Measurements from ENCODE around the gene PNMA8A.

Gene PNMA8A

GRCh38 chr19:46495786-46496099 is 24.4 kb upstream of the PNMA8A start, which contains the start of gene PNMA8B:
PNMA8B (minus strand) TSS chr19:46495867; CDS start chr19:46495465, 402 bp downstream.
- no peak within 1 kb of the TSS for H3K4me3 Mint-ChIP-seq
- no peaks in the 10 kb centered on the region for H3K9me3 Mint-ChIP-seq
- H3K27ac Mint-ChIP-seq: no peak within 1 kb of the TSS
- H3K27me3 Mint-ChIP-seq: peaks cover 50% of the 10 kb centered on the region
- no peaks in the 10 kb centered on the region for H3K36me3 Mint-ChIP-seq (ENCODE audit: low read depth)
- H3K4me1 Mint-ChIP-seq (ENCODE audit: low read depth): peaks cover 8% of the 10 kb centered on the region

GRCh38 chr19:46494941-46495785 is 23.8 kb upstream of the PNMA8A start:
- no peaks in the 10 kb centered on the region for H3K9me3 Mint-ChIP-seq
- H3K4me3 Mint-ChIP-seq: no peak overlapping the region
- H3K27ac Mint-ChIP-seq: no peak overlapping the region
- no peaks in the 10 kb centered on the region for H3K36me3 Mint-ChIP-seq (ENCODE audit: low read depth)
- H3K4me1 Mint-ChIP-seq (ENCODE audit: low read depth): peaks cover 10% of the 10 kb centered on the region
- peaks cover 50% of the 10 kb centered on the region for H3K27me3 Mint-ChIP-seq

- Mint-ChIP-seq H3K27me3 (peaks cover 57% of the 10 kb centered on the region), H3K36me3 (ENCODE audit: low read depth) (no peaks in the 10 kb centered on the region), H3K4me3 (peak overlapping the region; percentile 59), H3K9me3 (no peaks in the 10 kb centered on the region), H3K27ac (peak overlapping the region; percentile 26), H3K4me1 (ENCODE audit: low read depth) (peaks cover 11% of the 10 kb centered on the region)
Observed at GRCh38 chr19:46494146-46494940, 23.0 kb upstream of the PNMA8A start.

- H3K27ac Mint-ChIP-seq: no peak overlapping the region
- H3K27me3 Mint-ChIP-seq: peaks cover 62% of the 10 kb centered on the region
- no peaks in the 10 kb centered on the region for H3K9me3 Mint-ChIP-seq
- H3K4me3 Mint-ChIP-seq: peak overlapping the region; percentile 59
- no peaks in the 10 kb centered on the region for H3K36me3 Mint-ChIP-seq (ENCODE audit: low read depth)
- H3K4me1 Mint-ChIP-seq (ENCODE audit: low read depth): peaks cover 12% of the 10 kb centered on the region
Observed at GRCh38 chr19:46493236-46494145, 22.1 kb upstream of the PNMA8A start.

GRCh38 chr19:46492841-46493235 is 21.5 kb upstream of the PNMA8A start:
- Mint-ChIP-seq H3K4me3 (no peak overlapping the region), H3K4me1 (ENCODE audit: low read depth) (peaks cover 14% of the 10 kb centered on the region)

GRCh38 chr19:46491975-46492682 is 20.8 kb upstream of the PNMA8A start:
- H3K27me3 Mint-ChIP-seq: peaks cover 75% of the 10 kb centered on the region
- H3K4me1 Mint-ChIP-seq (ENCODE audit: low read depth): peaks cover 14% of the 10 kb centered on the region
- no peak overlapping the region for H3K27ac Mint-ChIP-seq
- no peaks in the 10 kb centered on the region for H3K36me3 Mint-ChIP-seq (ENCODE audit: low read depth)
- no peaks in the 10 kb centered on the region for H3K9me3 Mint-ChIP-seq
- no peak overlapping the region for H3K4me3 Mint-ChIP-seq

More at GRCh38 chr19:46492841-46493235, 21.5 kb upstream of the PNMA8A start:
- H3K27ac Mint-ChIP-seq: no peak overlapping the region
- no peaks in the 10 kb centered on the region for H3K36me3 Mint-ChIP-seq (ENCODE audit: low read depth)
- peaks cover 68% of the 10 kb centered on the region for H3K27me3 Mint-ChIP-seq
- H3K9me3 Mint-ChIP-seq: no peaks in the 10 kb centered on the region

GRCh38 chr19:46490774-46491173 is 19.4 kb upstream of the PNMA8A start:
- no peak overlapping the region for H3K4me3 Mint-ChIP-seq
- H3K36me3 Mint-ChIP-seq (ENCODE audit: low read depth): no peaks in the 10 kb centered on the region
- H3K27me3 Mint-ChIP-seq: peaks cover 77% of the 10 kb centered on the region
- no peak overlapping the region for H3K27ac Mint-ChIP-seq
- H3K9me3 Mint-ChIP-seq: no peaks in the 10 kb centered on the region
- H3K4me1 Mint-ChIP-seq (ENCODE audit: low read depth): peaks cover 14% of the 10 kb centered on the region

GRCh38 chr19:46489445-46490272 is 18.3 kb upstream of the PNMA8A start:
- peaks cover 13% of the 10 kb centered on the region for H3K4me1 Mint-ChIP-seq (ENCODE audit: low read depth)
- H3K27me3 Mint-ChIP-seq: peaks cover 78% of the 10 kb centered on the region
- H3K36me3 Mint-ChIP-seq (ENCODE audit: low read depth): no peaks in the 10 kb centered on the region
- H3K9me3 Mint-ChIP-seq: no peaks in the 10 kb centered on the region
- no peak overlapping the region for H3K4me3 Mint-ChIP-seq
- H3K27ac Mint-ChIP-seq: no peak overlapping the region

GRCh38 chr19:46488551-46488950 is 17.2 kb upstream of the PNMA8A start:
- no peaks in the 10 kb centered on the region for H3K36me3 Mint-ChIP-seq (ENCODE audit: low read depth)
- peaks cover 7% of the 10 kb centered on the region for H3K4me1 Mint-ChIP-seq (ENCODE audit: low read depth)
- H3K27ac Mint-ChIP-seq: no peak overlapping the region
- no peak overlapping the region for H3K4me3 Mint-ChIP-seq
- H3K9me3 Mint-ChIP-seq: no peaks in the 10 kb centered on the region
- H3K27me3 Mint-ChIP-seq: peaks cover 77% of the 10 kb centered on the region

GRCh38 chr19:46487802-46488445 is 16.6 kb upstream of the PNMA8A start:
- Mint-ChIP-seq H3K27ac (no peak overlapping the region), H3K9me3 (no peaks in the 10 kb centered on the region), H3K27me3 (peaks cover 83% of the 10 kb centered on the region), H3K4me3 (no peak overlapping the region), H3K36me3 (ENCODE audit: low read depth) (no peaks in the 10 kb centered on the region), H3K4me1 (ENCODE audit: low read depth) (peaks cover 7% of the 10 kb centered on the region)

- peaks cover 82% of the 10 kb centered on the region for H3K27me3 Mint-ChIP-seq
- H3K36me3 Mint-ChIP-seq (ENCODE audit: low read depth): no peaks in the 10 kb centered on the region
- no peak overlapping the region for H3K4me3 Mint-ChIP-seq
- no peak overlapping the region for H3K27ac Mint-ChIP-seq
- peaks cover 7% of the 10 kb centered on the region for H3K4me1 Mint-ChIP-seq (ENCODE audit: low read depth)
- no peaks in the 10 kb centered on the region for H3K9me3 Mint-ChIP-seq
Observed at GRCh38 chr19:46487178-46487801, 15.9 kb upstream of the PNMA8A start.

- Mint-ChIP-seq H3K4me1 (ENCODE audit: low read depth) (peaks cover 7% of the 10 kb centered on the region), H3K27me3 (peaks cover 84% of the 10 kb centered on the region), H3K36me3 (ENCODE audit: low read depth) (no peaks in the 10 kb centered on the region), H3K9me3 (no peaks in the 10 kb centered on the region), H3K27ac (no peak overlapping the region), H3K4me3 (no peak overlapping the region)
Observed at GRCh38 chr19:46486358-46486757, 15.0 kb upstream of the PNMA8A start.

- Mint-ChIP-seq H3K4me1 (ENCODE audit: low read depth) (peaks cover 3% of the 10 kb centered on the region), H3K9me3 (no peaks in the 10 kb centered on the region)
Observed at GRCh38 chr19:46484656-46485055, 13.3 kb upstream of the PNMA8A start.

More at GRCh38 chr19:46484656-46485055, 13.3 kb upstream of the PNMA8A start:
- Mint-ChIP-seq H3K27ac (no peak overlapping the region), H3K27me3 (peaks cover 75% of the 10 kb centered on the region), H3K36me3 (ENCODE audit: low read depth) (no peaks in the 10 kb centered on the region), H3K4me3 (no peak overlapping the region)

Data from stimulated activated naive CD8-positive, alpha-beta T cell treated with anti-CD3 and anti-CD28 coated beads, Interleukin-15, Interleukin-2, amounts not matched to agents 100 ng/mL and 50 ng/mL, for 24 hours (primary cell).